ENCODE measurements around the gene FAM184B.

Gene FAM184B

DNA sequence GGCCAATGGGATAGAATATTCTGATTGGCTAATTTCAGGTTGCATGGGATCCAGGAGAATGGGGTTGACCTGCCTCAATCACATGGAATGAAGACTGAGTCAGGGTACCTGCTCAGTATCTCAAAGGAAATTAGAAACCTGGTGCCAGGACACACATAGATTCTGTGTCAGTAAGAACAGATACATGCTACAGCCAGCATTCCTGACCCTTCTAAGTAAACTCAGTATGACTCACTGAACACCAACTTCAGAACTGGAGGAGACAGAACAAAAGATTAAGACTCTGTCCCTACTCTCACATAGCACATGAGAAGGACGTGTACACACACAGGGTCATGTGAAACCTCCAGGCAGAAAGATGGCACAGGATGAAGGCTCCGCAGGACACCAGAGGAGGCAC, 54.5 kb downstream of the FAM184B start:
- TF ChIP-seq, protein P1, sequence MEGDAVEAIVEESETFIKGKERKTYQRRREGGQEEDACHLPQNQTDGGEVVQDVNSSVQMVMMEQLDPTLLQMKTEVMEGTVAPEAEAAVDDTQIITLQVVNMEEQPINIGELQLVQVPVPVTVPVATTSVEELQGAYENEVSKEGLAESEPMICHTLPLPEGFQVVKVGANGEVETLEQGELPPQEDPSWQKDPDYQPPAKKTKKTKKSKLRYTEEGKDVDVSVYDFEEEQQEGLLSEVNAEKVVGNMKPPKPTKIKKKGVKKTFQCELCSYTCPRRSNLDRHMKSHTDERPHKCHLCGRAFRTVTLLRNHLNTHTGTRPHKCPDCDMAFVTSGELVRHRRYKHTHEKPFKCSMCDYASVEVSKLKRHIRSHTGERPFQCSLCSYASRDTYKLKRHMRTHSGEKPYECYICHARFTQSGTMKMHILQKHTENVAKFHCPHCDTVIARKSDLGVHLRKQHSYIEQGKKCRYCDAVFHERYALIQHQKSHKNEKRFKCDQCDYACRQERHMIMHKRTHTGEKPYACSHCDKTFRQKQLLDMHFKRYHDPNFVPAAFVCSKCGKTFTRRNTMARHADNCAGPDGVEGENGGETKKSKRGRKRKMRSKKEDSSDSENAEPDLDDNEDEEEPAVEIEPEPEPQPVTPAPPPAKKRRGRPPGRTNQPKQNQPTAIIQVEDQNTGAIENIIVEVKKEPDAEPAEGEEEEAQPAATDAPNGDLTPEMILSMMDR (IDR thresholded peaks at IDR 0.05) = no peak
- H3K36me3 ChIP-seq = no peaks in the 10 kb centered on the region
- no peaks in the 10 kb centered on the region for H3K9me3 ChIP-seq
- H3K27me3 ChIP-seq = no peaks in the 10 kb centered on the region
- no peaks in the 10 kb centered on the region for H3K4me1 ChIP-seq (ENCODE audit: control insufficient read depth in 1 of 2, insufficient read depth in 1 of 2, low read depth in 1 of 2, low read length in 1 of 2)
- no peak overlapping the region for H3K27ac ChIP-seq
- no peak overlapping the region for H3K4me3 ChIP-seq (ENCODE audit: low read depth in 1 of 2, low read length in 1 of 2)

DNA sequence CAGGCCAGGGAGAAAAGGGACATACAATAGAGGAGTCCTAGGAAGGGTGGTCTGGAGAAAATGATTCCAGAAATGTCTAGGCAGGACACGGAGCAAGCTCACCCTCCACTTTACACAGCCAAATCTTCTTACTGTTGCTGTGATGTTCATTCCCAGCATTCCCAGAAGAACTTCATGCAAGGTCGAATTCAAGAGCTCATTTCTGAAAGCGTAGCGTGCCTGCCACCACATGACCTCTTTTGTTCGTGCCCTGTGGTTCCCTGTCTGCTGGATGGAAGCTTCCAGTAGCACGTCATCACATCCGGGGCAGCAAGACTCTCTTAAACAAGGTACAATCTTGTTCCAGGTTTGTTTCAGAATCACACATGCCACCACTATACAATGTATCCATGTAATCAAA, 57.8 kb downstream of the FAM184B start:
- Histone ChIP-seq H3K4me1 (ENCODE audit: control insufficient read depth in 1 of 2, insufficient read depth in 1 of 2, low read depth in 1 of 2, low read length in 1 of 2) (no peaks in the 10 kb centered on the region), H3K4me3 (ENCODE audit: low read depth in 1 of 2, low read length in 1 of 2) (no peak overlapping the region), H3K27me3 (no peaks in the 10 kb centered on the region), H3K36me3 (no peaks in the 10 kb centered on the region), H3K9me3 (no peaks in the 10 kb centered on the region), H3K27ac (no peak overlapping the region)
- TF ChIP-seq, protein P1 (IDR thresholded peaks at IDR 0.05) = no peak

DNA sequence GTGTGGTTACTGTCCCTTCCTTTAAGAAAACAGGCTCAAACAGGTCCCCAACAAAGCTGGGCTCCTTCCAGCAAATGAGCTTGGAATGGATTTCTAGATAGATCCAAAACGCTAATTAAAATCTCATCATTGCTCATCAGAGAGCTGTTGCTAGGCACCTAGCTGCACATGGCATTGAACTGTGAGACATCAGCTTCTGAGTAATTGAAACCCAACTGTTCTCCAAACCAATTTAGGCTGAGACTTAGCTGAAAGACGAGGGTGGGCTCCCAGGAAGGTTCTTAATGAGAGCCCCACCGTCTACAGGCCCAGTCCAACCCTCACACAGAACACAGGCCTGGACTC, 59.1 kb downstream of the FAM184B start:
- H3K4me3 ChIP-seq (ENCODE audit: low read depth in 1 of 2, low read length in 1 of 2) = no peak overlapping the region
- no peaks in the 10 kb centered on the region for H3K4me1 ChIP-seq (ENCODE audit: control insufficient read depth in 1 of 2, insufficient read depth in 1 of 2, low read depth in 1 of 2, low read length in 1 of 2)
- TF ChIP-seq, protein P1 (IDR thresholded peaks at IDR 0.05) = no peak
- no peak overlapping the region for H3K27ac ChIP-seq
- H3K9me3 ChIP-seq = no peaks in the 10 kb centered on the region
- no peaks in the 10 kb centered on the region for H3K36me3 ChIP-seq
- no peaks in the 10 kb centered on the region for H3K27me3 ChIP-seq

DNA sequence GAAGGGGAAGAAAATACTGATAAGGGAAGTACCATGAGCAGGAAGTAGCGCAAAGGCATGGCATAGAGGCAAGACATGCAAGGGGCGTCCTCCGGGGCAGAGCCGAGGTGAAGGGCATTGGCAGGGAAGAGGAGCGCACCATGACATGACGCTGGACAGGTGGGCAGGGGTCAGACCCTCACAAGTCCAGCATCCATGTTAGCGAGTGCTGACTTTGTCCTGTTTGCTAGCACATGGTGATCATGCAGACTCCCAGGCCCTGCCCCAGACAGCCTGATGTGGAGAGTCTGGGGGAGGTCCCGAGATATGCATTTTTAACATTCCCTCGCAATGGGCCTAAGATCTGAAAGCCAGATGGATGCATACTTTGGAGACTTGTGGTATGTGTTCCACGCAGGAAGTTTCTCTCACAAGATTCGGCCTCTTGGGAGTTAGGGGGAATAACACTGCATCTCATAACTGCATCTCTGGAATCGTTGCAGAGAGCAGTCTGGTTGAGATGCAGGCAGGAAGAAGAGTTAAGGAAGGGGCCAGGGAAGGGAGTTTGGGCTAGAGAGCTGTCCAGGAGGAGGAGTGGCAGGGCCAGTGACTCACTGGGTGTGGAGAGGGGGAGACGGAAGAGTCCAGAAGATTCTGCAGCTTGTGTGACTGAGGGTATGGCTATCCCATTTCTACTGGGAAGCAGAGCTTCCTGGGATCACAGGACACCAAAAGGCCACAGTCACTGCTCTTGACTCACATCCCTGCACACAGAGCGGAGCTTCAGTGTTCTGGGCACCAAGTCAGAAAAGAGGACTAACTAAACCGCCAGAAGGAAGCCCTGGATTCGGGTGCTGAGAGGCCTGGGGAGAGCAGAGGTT, 59.7 kb downstream of the FAM184B start:
- Histone ChIP-seq H3K36me3 (no peaks in the 10 kb centered on the region), H3K4me1 (ENCODE audit: control insufficient read depth in 1 of 2, insufficient read depth in 1 of 2, low read depth in 1 of 2, low read length in 1 of 2) (no peaks in the 10 kb centered on the region), H3K27me3 (no peaks in the 10 kb centered on the region), H3K9me3 (no peaks in the 10 kb centered on the region), H3K4me3 (ENCODE audit: low read depth in 1 of 2, low read length in 1 of 2) (no peak overlapping the region), H3K27ac (no peak overlapping the region)
- TF ChIP-seq, protein P1 (IDR thresholded peaks at IDR 0.05) = no peak

DNA sequence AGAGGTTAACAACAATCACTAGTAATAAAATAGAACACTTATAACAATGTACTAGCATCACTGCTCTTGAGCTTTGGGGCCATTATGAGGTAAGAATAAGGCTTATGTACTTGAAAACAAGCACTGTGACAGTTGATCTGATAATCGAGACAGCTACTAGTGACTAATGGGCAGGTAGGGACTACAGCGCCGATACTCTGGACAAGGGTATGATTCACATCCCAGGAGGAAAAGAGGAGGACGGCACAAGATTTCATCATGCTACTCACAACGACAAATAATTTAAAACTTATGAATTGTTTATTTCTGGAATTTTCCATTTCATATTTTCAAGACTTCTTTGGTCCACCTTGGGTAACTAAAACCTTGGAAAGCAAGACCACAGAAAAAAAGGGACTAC, 62.3 kb downstream of the FAM184B start:
- H3K36me3 ChIP-seq = no peaks in the 10 kb centered on the region
- H3K27ac ChIP-seq = no peak overlapping the region
- no peak overlapping the region for H3K4me3 ChIP-seq (ENCODE audit: low read depth in 1 of 2, low read length in 1 of 2)
- H3K4me1 ChIP-seq (ENCODE audit: control insufficient read depth in 1 of 2, insufficient read depth in 1 of 2, low read depth in 1 of 2, low read length in 1 of 2) = no peaks in the 10 kb centered on the region
- H3K9me3 ChIP-seq = no peaks in the 10 kb centered on the region
- TF ChIP-seq, protein P1 (IDR thresholded peaks at IDR 0.05) = no peak
- no peaks in the 10 kb centered on the region for H3K27me3 ChIP-seq
